Left colon (tissue), 2 donors: ENCODE measurements around the gene ATP8B3. TPM values are rescaled to one million over a fixed set of nuclear protein-coding genes. Genes with fewer than 3 reads are reported as not detected.

ENCODE experiments used
- ATAC-seq: fragments of 200-7000 bp; cut with Tn5 transposase; one replicate; pipeline ENCODE4 v1.9.1; 2020; ENCODE audit warnings: mild to moderate bottlenecking, moderate library complexity
- DNase-seq, 2 donors: peaks; one replicate each; pipeline ENCODE4 v3.0.0-alpha.2; 2020
- intact Hi-C, 2 donors: fragments of 100-400 bp; cut with DNase I in 1 of 2; cut with micrococcal nuclease in 1 of 2; formaldehyde crosslinking; loops; one replicate each; pipeline versions ENCODE4 v1.11.2 to v1.14.0; 2022; cut with DNase I, micrococcal nuclease
- total RNA-seq, 2 donors: library from RNA; stranded (reverse); fragmentation: NEBNext Ultra II Directional; extraction: Animal tissue kit (Norgen Biotek cat#: 25700); gene quantifications; one replicate each; pipeline ENCODE4 v1.2.1, GENCODE V29; 2021
- donor health status: DM: no; HTN: no; CAD: no.
- donor health status: DM: yes; HTN: yes; CAD: no.

The ATP8B3 gene
- total RNA-seq, 2 donors from 2014 or later = 0.52 to 0.84 TPM

DNA sequence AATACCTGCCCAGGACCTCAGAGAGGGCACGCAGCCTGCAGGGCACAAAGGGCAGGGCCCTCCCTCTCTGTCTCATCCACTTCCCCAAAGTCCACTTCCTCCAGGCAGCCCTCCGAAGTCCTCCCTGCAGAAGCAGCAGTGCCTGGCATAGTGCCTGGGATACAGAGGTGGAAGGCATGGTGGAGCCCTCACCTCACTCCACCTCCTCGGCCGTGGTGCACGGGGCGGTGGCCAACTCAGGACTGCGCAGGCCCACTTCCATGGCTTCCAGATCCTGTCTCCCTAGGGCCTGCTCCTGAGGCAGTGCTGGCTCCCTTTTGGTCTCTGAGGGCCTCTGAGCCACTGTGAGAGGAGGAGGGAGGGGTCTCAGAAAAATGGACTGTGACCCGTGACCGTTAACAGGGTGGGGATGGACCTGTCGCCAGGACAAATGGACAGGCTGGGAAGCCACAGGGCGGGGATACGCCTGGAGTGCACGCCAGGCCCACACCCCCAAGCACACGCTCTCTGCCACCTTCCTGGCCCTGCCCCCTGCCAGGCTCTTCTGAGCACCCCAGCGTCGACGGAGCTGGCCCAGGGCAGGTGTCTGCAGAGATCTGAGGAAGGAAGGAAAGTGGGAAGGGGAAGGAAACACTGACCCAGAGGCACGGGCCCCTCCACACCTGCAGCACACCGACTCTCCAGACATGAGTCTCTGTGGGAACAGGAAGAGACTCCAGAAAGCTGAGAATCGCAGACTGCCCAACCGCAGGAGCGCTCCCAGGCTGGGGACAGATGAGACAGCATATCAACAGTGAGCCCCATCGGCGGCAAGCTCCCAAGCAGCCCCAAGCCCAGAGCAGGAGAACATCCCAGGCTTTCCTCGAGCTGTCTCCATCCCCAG lies 27.8 kb upstream of the ATP8B3 start:
- ATAC-seq (peak; percentile 80), DNase-seq (peak; percentile 81 to 92)
- intact Hi-C loops = no loop called here

DNA sequence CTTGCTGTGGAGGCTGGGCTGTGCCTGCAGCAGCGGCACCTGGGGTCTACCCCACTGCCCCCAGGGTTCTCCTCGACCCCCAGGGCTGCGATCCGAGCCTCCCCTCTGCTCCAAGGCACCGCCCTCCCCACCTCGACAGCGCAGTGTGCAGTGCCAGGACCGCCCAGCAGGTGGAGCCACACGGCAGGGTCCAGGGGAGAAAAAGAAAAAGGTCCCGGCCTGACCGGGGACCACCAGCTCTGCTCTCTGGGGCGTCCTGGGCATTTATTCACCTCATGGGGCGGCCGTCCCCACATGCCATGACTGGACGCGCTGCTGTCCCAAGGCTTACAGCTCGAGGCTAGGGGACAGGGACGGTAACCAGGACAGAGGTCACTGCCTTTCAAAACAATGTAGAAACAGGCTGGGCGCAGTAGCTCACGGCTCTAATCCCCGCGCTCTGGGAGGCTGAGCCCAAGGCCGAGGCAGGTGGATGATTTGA lies 25.6 kb upstream of the ATP8B3 start:
- ATAC-seq (peak; percentile 49), DNase-seq (peak in 1 of 2 donors; percentile 67)

DNA sequence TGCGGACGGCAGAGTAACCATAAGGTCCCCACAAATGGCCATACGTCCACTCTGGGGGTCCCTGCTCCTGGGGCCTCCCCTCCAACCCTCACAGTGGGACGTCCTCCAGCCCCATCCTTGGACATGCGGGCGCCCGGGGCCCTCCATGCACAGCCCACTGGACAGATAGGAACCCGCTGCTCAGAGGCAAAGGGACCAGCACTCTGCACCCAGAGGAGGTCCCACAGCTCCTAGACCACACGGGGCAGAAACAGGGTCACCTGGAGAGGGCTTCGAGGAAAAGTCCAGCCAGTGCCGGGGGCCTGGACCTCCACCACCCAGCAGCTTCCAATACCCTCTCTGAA lies 25.1 kb upstream of the ATP8B3 start:
- DNase-seq (no peak), ATAC-seq (no peak)
- intact Hi-C loops = no loop called here

More for the DNA sequence above, 25.6 kb upstream of the ATP8B3 start:
- intact Hi-C loops = no loop called here

DNA sequence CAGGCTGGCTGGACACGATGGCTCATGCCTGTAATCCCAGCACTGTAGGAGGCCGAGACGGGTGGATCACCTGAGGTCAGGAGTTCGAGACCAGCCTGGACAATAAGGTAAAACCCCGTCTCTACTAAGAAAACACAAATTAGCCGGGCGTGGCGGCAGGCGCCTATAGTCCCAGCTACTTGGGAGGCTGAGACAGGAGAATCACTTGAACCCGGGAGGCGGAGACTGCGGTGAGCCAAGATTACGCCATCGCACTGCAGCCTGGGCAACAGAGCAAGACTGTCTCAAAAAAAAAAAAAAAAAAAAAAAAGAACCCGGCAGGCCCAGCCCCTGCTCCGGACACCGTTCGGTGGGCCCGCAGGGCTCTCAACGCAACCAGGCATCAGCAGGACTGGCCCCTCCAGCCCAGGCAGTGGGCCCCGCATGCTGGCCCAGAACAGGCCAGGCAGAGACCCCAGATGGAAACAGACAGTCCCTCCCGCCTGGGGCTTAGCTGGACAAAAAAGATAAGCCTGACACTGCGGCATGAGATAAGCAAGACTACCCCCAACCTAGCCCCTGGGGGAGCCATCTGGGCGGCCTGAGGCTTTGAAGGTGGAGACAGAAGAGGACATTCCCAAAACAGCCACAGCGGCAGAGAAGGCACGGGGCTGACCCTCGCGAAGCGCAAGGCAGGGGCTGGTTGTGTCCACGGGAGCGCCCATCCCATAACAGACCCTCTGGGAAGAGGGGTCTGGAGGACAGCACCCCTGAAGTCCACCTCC lies 24.6 kb upstream of the ATP8B3 start:
- ATAC-seq (no peak), DNase-seq (no peak)
- intact Hi-C loops = no loop called here

DNA sequence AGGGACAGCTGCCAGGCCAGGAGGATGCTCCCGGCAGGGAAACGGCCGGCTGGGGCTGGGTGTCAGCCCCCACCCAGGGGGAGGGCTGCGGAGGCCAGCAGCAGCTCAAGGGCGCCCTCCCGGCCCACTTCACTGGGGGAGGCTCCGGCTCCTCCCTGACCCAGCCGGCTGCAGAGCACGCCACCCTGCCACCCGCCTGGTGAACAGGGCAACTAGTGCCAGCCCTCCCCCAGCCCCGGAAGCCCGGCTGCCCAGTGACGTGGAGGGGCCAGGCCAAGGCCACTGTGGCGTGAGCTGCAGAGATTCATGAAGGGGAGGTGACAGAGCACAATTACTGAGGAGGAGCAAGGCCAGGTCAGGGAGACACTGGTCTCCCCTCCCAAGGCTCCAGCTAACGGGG lies 21.5 kb upstream of the ATP8B3 start:
- intact Hi-C loops = no loop called here
- no peak for ATAC-seq
- no peak for DNase-seq

DNA sequence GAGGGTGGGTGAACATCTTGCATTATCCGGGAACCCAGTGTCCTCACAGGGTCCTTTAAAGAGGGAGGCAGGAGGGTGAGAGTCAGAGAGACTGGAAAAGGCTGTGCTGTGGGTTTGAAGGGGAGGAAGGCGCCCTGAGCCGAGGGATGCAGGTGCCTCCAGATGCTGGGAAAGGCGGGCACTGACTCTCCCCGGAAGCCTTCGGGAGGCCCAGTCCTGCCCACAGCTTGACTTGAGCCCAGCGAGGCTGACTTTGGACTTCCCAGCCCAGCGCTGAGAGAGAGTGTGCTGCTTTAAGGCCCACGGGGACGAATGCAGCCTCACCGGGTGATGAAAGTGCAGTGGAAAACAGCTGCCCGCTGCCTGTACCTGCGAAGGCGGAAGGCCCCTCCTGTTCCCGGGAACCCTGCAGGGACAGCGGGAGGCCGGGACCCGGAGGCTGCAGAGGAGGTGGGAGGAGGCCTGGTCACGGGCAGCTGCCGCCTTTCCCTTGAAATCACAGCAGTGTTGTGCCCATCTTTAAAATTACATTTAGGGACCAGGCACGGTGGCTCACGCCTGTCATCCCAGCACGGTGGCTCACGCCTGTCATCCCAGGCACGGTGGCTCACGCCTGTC lies 20.1 kb upstream of the ATP8B3 start:
- DNase-seq (no peak), ATAC-seq (no peak)
- intact Hi-C loops = no loop called here

DNA sequence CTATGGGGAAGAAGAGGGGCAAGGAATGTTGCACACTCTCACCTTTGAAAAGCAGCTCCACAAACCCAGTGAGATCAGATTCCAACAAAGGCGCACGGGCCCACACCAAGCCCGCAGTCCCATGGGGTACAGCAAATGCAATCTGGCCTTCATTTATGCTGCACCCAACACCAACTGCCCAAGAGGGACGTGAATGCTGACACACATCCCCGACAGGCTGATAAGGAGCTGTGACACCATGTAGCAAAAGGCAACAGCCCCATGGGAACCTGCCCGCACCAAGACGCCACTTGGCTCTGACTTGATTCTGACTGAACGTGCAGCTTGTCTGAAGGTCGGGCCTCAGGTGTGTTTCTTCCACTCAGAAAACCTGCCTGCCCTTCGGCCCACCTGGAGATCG lies 18.9 kb upstream of the ATP8B3 start:
- ATAC-seq = no peak
- intact Hi-C loops = no loop called here
- DNase-seq = no peak

DNA sequence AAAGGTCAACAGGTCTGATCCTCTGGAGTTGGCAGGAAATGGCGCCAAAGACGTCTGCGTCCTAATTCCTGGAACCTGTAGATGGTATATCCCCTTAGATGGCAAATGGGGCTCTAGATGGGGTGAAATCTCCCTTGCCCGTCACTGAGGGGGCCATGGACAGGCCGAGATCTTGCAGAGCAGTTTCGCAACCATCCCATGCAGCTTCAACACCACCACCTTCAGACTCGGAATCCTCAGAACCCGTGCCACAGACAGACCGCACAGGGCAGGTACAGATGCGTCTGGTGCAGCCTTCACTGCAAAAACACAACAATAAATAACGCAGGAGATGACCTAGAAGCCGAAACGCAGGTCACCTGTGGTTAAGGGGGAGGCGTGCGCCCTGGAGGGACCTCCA lies 18.5 kb upstream of the ATP8B3 start:
- intact Hi-C loops = no loop called here
- ATAC-seq (no peak), DNase-seq (no peak)

DNA sequence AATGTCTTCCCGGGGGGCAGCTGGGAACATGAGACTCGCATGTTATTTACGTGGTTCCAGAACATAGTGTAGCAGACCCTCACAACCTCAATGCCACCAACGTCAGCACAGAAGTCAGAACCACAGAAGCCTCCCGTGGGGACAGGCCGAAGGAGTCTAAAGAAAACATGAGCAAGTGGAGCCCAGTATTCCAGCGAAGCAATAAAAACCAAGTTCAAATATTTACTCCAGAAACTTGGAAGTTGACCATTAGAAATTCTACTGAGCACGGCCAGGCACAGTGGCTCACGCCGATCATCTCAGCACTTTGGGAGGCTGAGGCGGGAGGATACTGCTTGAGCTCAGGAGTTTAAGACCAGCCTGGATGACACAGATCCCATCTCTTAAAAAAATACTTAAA lies 17.9 kb upstream of the ATP8B3 start:
- peak; percentile 20 for ATAC-seq
- DNase-seq = no peak
- intact Hi-C loops = no loop called here

DNA sequence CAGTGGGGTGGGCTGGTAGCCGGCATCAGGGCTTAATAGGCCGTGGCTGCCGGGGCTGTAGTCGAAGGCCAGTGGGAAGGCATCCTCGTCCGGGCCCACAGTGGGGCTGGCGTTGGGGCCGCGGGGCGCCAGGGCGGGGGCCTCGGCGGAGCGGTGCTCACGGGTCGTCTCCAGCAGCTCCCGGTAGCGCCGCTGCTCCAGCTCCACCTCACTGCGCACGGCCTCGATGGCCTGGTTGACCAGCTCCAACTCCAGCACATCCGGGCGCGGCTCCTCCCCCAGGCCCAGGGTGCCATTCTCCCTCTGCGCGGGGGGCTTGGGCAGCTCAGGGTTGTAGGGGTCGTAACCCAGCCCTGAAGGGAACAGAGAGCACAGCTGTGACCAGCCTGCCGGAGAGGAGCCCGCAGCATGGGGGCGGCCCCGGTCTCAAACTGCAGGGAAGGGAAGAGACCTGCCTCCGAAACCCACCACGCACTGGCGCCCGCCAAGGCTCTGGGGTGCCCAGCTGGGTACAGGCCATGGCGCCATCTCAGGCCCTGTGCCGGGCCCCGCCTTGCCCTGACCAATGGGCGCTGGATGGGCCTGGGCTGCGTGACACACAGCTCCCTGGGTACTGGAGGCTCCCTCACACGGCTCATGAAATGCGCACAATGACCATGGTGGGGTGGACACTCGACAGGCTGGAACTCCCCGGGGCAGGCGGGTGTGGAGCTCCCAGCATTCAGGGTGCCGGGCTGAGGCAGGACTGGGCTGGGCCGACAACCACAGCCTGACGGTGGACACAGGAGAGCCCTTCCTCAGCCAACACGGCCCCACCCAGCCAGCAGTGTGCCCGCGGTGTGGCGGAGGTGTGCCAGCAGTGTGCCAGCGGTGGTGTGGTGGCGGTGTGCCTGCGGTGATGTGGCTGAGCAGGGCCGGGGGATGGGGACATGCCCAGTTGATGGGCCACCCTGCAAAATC lies 16.5 kb upstream of the ATP8B3 start:
- intact Hi-C loops = no loop called here
- ATAC-seq = peak; percentile 66
- DNase-seq = peak in 1 of 2 donors; percentile 50

DNA sequence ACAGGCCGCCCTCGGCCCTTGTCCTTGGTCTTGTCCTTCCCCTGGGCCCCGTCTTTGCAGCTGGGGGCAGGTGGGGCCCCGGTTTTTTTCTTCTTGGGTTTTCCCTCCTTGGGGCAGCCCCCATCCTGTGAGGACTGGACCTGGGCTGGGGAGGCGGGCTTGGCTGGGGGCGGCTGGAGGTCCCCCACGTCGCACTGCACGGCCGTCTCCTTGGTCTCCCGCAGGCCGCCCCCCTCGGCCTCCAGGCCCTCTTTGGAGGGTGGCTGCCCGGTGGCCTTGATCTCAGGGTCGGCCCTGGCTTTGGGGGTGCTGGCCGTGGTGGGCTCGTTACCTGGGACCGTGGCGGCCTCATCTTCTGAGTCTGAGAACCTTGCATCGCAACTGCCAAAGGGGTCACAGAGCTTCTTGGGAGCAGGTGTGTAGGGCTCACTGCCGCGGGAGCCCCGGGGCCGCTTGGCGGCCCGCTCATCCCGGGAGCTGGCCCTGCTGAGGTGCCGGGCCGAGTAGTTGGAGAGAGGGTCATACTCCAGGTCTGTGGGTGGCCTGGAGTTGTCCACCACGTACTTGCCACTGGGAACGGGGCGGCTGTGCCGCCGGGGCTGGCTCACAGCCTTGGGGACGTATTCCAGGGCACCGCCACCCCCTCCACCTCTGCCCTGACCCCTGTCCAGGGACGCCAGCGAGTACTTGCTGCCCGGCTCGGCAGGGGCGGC lies 15.6 kb upstream of the ATP8B3 start:
- DNase-seq (no peak), ATAC-seq (no peak)
- intact Hi-C loops = no loop called here

DNA sequence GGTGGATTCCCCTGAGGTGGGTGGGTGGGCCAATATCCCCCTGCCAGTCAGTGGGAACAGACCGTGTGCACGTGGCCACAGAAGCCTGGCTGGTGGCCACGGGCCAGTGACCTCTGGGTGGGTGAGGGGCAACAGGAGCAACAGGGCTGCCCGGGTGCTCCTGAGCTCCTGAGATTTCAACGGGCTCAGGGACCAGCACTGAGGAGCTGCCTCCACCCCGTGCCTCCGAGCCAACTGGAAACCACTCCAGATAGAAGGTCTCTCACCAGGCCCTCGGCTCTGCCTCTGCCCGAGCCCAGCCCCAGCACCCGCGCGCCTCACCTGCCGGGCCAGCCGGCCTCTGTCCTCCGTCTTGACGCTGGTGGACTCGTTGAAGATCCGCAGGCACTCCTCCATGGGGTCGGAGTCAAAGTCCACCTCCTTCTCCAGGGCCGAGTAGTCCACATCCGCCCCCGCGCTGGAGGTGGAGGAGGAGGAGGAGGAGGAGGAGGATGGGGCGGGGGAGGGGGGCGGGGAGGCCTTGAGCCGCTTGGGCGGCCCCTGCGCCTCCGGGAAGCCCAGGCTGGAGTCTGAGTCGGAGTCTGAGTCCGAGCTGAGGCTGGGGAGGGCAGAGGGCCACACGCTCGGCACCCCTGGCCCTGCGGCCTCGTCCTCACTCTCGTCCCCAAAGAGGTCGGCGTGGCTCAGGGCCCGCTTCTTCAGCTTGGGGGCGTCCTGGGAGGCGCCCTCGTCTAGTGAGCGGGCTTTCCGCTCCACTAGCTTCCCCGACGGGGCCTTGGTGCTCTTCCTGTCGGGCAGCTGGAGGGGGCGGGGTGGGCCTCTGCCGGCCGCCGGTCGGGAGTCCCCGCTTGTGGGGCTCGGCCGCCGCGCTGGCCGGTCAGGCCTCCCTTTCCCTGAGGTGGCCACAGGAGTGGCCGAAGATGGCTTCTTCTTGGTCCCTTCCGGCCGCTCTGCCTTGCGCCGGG lies 14.8 kb upstream of the ATP8B3 start:
- DNase-seq (no peak), ATAC-seq (peak; percentile 26)
- intact Hi-C loops = no loop called here

DNA sequence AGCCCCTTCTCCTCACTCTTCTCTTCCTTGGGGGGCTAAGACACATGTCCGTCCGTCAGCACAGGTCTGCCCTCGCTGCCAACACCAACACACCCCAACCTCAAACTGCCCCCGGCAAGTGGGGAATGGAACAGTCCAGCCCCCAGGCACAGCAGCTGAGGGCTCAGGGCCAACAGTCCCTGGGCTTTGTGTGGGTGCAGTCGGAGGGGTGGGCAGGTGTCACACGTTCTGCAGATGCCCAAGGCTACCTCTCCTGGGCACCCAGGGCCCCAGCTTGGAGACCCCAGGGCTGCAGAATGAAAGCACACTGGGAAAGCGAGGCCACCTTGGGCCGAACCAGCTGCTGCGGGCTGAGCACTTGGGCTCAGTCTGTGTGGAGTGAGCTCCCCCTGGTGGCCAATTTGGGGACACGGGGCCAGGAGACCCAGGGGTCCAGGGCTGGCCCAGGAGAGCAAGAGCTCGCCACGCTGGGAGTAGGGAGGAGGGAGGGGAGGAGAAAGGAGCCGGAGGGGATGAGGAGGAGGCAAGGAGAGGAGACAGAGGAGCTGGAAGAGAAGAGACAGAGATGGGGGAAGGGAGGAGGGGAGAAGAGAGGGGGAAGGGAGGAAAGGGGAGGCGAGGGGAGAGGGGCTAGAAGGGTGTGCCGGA lies 14.0 kb upstream of the ATP8B3 start:
- intact Hi-C loops = no loop called here
- peak; percentile 62 to 83 for DNase-seq
- ATAC-seq = peak; percentile 62

DNA sequence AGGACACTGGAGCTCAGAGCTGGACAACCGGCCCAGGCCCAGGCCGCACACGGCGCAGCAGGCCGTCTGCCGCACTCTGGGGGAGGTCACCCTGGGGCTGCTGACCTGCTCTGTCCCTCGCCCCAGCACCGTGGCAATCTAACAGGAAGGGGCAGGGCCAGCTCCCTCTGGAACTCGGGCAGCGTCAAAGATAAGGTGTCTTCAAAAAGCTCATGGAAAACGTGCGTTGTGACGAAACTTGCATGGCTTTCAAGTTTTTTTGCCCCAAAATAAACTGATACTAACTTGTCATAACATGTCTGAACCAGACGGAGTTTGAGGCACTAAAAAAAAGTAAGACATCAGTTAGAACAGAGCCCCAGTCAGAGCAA lies 12.2 kb upstream of the ATP8B3 start:
- DNase-seq = no peak
- ATAC-seq = no peak
- intact Hi-C loops = no loop called here

DNA sequence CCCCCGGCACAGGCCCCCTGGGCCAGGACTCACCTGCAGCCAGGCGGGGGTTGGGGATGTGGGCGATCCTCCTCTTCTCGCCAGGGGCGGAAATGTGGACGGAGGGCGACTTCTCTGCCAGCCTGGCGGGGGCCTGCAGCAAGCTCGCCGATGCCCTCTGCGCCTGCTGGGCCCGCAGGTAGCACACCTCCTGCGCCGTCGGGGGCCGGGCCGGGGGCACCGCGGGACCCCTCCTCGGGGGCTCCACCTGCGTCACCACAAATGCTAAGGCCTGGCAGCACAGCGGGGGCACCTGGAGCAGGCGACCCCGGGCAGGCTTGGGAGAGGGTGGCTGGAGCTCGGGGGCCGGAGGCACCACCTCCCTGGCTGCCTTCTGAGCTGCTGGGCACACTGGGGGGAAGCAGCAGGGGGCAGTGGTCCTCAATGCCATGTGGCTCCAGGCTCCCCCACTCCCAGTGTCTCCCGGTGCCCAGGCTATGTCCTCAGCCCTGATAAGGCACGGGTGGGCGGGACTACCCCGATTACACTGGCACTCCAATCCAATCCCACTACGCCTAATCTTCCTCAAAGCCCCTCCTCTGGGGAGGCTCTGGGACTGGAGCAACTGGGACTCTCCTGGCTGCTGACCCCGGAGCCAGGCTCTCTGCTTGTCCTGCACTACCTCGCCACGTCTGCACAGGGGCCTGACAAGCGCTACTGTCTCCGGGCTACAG lies 11.6 kb upstream of the ATP8B3 start:
- intact Hi-C loops = no loop called here
- DNase-seq (no peak), ATAC-seq (no peak)

DNA sequence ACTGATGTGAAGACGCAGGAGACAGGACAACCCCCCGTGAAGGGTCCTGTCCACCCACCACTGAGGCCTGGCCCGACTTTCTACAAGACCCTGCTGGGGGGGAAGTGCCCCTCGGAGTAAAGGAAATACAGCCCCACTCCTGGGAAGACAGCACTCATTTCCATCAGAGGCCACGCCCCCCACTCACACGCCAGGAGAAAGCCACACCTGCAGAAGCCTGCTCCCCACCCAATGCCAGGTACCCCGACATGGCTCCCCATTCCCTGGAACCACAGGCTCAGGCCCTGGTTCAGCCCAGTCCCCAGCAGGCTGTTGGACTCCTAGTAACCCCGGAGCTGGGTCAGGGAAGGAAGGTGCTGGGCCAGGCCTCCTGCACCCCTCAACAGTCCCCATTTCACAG lies 10.9 kb upstream of the ATP8B3 start:
- DNase-seq (no peak), ATAC-seq (no peak)
- intact Hi-C loops = no loop called here
